H1 (cell line): ENCODE results near the gene NPR2. TPM values are rescaled to one million over a fixed set of nuclear protein-coding genes. Genes with fewer than 3 reads are reported as not detected.

Source experiments
- BACH1 ChIP-seq: IDR thresholded peaks from 2 replicates; pipeline ENCODE4 v1.6.1; 2012; ENCODE audit warnings: low read length, improper control_type of control experiment
- BCL11A ChIP-seq, 2 experiments: IDR thresholded peaks; one replicate each; pipeline ENCODE4 v1.6.1; 2011; ENCODE audit warnings: low read depth in 2 of 2, low read length in 2 of 2, mild to moderate bottlenecking in 2 of 2
- RFX5 ChIP-seq: IDR thresholded peaks from 2 replicates; pipeline ENCODE4 v1.6.1; 2011; ENCODE audit warnings: low read depth, low read length, improper control_type of control experiment, borderline replicate concordance
- RNF2 ChIP-seq: fragments of 200-900, 300-1000 bp; sonication (generic); IDR thresholded peaks from 2 replicates; pipeline ENCODE4 v1.7.1; 2016; ENCODE audit warnings: borderline replicate concordance, low read depth, mild to moderate bottlenecking, antibody characterized with exemption, low read length; ENCODE audit not compliant: poor library complexity, severe bottlenecking; ENCODE audit errors: missing control alignments
- SIN3A ChIP-seq, 2 experiments: IDR thresholded peaks in 1 of 2; conservative IDR thresholded peaks in 1 of 2; 2 replicates each; pipeline ENCODE4 v1.6.1; 2011 to 2012; ENCODE audit warnings: low read length in 2 of 2, improper control_type of control experiment in 1 of 2, low read depth in 1 of 2, mild to moderate bottlenecking in 1 of 2
- TEAD4 ChIP-seq: IDR thresholded peaks from 2 replicates; pipeline ENCODE4 v1.6.1; 2012; ENCODE audit warnings: low read depth, low read length, inconsistent platforms, mixed read lengths
- polyA plus RNA-seq, 7 experiments: library from polyadenylated mRNA; depleted of rRNA in 3 of 7; stranded (reverse) in 5 of 7; unstranded in 2 of 7; fragments of >200 nt in 5 of 7; fragments of 200-250 nt in 2 of 7; gene quantifications; 1 replicate in 5 of 7; 2 replicates in 1 of 7; 4 replicates in 1 of 7; pipeline versions ENCODE4 v1.2.1 to v1.2.3, GENCODE V29; 2011 to 2013; ENCODE audit warnings: missing spikeins in 2 of 7, mixed read lengths in 2 of 7
- total RNA-seq: library from RNA; stranded (reverse); fragmentation: NEBNext Ultra II Directional; extraction: Animal tissue kit (Norgen Biotek cat#: 25700); gene quantifications from 2 replicates; pipeline ENCODE4 v1.2.1, GENCODE V29; 2021

The NPR2 gene
- total and polyA plus RNA-seq, 2 of the 8 experiments (the other 6 are each of a cell fraction or from before 2014, with no cell fraction given), result 11.0 to 17.0 TPM

GRCh38 chr9:35797311-35798109 lies 6.1 kb downstream of the NPR2 start (continued):
- TF ChIP-seq BCL11A (IDR thresholded peaks at IDR 0.05; ENCODE audit: low read depth in 2 of 2, low read length in 2 of 2) (no peak), RFX5 (no peak), TEAD4 (no peak), SIN3A (conservative IDR thresholded peaks at IDR 0.05 in 1 of 2, IDR thresholded peaks at IDR 0.05 in 1 of 2; ENCODE audit: low read depth in 1 of 2, low read length in 2 of 2) (no peak), BACH1 (no peak), RNF2 (no peak)
